Measurements from ENCODE around the gene FNIP1. TPM values are rescaled to one million over a fixed set of nuclear protein-coding genes. Genes with fewer than 3 reads are reported as not detected.
A peak's percentile ranks its signal among the peaks of the same experiment; 100 is the strongest.

Gene FNIP1
- total and polyA plus RNA-seq, 8 donors = 21.5 to 49.3 (median 25.5) TPM

DNA sequence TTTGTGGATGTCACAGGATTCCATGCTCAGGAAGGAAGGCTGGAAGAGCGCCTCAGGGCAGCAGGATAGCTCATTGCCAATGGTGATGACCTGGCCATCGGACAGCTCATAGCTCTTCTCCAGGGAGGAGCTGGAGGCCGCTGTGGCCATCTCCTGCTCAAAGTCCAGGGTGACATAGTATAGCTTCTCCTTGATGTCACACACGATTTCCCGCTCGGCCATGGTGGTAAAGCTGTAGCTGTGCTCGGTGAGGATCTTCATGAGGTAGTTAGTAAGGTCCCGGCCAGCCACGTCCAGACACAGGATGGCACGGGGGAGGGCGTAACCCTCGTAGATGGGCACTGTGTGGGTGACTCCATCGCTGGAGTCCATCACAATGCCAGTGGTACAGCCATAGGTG, 137.5 kb downstream of the FNIP1 start:
- no peak for ATAC-seq
- TF ChIP-seq, protein P1, sequence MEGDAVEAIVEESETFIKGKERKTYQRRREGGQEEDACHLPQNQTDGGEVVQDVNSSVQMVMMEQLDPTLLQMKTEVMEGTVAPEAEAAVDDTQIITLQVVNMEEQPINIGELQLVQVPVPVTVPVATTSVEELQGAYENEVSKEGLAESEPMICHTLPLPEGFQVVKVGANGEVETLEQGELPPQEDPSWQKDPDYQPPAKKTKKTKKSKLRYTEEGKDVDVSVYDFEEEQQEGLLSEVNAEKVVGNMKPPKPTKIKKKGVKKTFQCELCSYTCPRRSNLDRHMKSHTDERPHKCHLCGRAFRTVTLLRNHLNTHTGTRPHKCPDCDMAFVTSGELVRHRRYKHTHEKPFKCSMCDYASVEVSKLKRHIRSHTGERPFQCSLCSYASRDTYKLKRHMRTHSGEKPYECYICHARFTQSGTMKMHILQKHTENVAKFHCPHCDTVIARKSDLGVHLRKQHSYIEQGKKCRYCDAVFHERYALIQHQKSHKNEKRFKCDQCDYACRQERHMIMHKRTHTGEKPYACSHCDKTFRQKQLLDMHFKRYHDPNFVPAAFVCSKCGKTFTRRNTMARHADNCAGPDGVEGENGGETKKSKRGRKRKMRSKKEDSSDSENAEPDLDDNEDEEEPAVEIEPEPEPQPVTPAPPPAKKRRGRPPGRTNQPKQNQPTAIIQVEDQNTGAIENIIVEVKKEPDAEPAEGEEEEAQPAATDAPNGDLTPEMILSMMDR (IDR thresholded peaks at IDR 0.05) = no peak

DNA sequence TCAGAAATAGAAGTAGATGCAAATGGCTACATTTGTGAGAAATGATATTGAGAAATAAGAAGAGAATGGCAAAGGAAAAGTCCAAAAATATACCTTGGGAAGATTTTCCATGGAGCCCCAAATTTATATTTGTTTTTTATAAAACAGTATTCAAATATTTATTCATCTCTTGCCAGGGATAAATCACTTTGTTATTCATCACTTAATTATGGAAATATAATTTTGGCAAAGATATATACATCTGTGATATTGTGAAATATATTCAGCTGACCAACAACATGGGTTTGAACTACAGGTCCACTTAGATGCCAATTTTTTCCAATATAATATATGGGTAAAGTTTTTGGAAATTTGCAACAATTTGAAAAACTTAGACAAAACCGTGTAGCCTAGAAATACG, 142.0 kb downstream of the FNIP1 start:
- peak in 2 of 4 donors; percentile 36 to 43 for DNase-seq
- H3K9me3 ChIP-seq = no peaks in the 10 kb centered on the region
- peak overlapping the region; percentile 33 to 86 for H3K27ac ChIP-seq
- TF ChIP-seq, protein P1 (IDR thresholded peaks at IDR 0.05) = no peak
- H3K27me3 ChIP-seq = no peaks in the 10 kb centered on the region
- peaks cover 0 to 56% of the 10 kb centered on the region in 2 donors for H3K36me3 ChIP-seq
- H3K4me3 ChIP-seq = no peak overlapping the region
- intact Hi-C loops (cut with DNase I) = no loop called here
- ATAC-seq = no peak
- H3K4me1 ChIP-seq = peaks cover 0 to 17% of the 10 kb centered on the region in 2 donors

More for the DNA sequence above, 137.5 kb downstream of the FNIP1 start:
- Histone ChIP-seq H3K9me3 (peaks cover 0 to 7% of the 10 kb centered on the region in 2 donors), H3K27me3 (no peaks in the 10 kb centered on the region), H3K36me3 (peaks cover 0 to 53% of the 10 kb centered on the region in 2 donors), H3K4me1 (peaks cover 0 to 17% of the 10 kb centered on the region in 2 donors), H3K4me3 (no peak overlapping the region), H3K27ac (no peak overlapping the region)
- intact Hi-C loops (cut with DNase I) = no loop called here
- no peak for DNase-seq

DNA sequence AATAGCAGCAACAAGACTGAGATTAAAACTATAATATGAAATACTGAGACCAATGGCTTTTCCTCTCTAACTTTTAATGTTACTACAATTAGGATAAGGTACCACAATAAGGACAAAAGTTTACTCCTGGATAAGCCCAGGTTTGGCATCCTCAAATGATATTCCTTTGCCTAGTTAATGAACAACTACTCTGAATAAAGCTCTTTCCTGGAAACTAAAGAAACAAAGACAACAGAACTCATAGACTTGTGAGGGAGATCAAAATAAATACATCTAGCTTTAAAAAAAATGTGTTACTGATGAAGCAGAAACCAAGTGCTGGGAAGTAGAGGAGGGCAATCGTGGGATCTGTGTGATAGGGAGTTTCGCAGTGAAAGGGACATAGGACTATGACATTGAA, 142.5 kb downstream of the FNIP1 start:
- Histone ChIP-seq H3K4me3 (no peak overlapping the region), H3K36me3 (peaks cover 0 to 52% of the 10 kb centered on the region in 2 donors), H3K27me3 (no peaks in the 10 kb centered on the region), H3K4me1 (peaks cover 0 to 17% of the 10 kb centered on the region in 2 donors), H3K9me3 (no peaks in the 10 kb centered on the region), H3K27ac (peak overlapping the region; percentile 33 to 86)
- TF ChIP-seq, protein P1 (IDR thresholded peaks at IDR 0.05) = no peak
- intact Hi-C loops (cut with DNase I) = no loop called here
- DNase-seq = no peak
- ATAC-seq = no peak

DNA sequence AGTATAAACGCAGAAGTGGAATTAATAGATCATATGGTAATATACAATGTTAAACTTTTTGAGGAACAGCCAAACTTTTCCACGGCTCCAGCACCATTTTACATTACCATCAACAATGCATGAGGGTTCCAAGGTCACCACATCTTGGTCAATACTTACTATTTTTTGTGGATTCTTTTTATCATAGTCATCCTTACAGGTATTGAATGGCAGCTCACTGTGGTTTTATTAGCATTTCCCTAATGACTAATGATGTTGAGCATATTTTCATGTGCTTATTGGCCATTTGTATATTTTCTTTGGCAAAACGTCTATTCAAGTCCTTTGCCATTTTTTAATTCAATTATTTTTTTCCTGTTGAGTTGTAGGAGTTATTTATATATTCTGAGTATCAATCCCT, 147.7 kb downstream of the FNIP1 start:
- no peak overlapping the region for H3K27ac ChIP-seq
- intact Hi-C loops (cut with DNase I) = no loop called here
- no peaks in the 10 kb centered on the region for H3K27me3 ChIP-seq
- TF ChIP-seq, protein P1 (IDR thresholded peaks at IDR 0.05) = no peak
- H3K4me3 ChIP-seq = no peak overlapping the region
- H3K36me3 ChIP-seq = peaks cover 0 to 75% of the 10 kb centered on the region in 2 donors
- H3K9me3 ChIP-seq = no peaks in the 10 kb centered on the region
- H3K4me1 ChIP-seq = no peaks in the 10 kb centered on the region
- ATAC-seq (no peak), DNase-seq (no peak)

DNA sequence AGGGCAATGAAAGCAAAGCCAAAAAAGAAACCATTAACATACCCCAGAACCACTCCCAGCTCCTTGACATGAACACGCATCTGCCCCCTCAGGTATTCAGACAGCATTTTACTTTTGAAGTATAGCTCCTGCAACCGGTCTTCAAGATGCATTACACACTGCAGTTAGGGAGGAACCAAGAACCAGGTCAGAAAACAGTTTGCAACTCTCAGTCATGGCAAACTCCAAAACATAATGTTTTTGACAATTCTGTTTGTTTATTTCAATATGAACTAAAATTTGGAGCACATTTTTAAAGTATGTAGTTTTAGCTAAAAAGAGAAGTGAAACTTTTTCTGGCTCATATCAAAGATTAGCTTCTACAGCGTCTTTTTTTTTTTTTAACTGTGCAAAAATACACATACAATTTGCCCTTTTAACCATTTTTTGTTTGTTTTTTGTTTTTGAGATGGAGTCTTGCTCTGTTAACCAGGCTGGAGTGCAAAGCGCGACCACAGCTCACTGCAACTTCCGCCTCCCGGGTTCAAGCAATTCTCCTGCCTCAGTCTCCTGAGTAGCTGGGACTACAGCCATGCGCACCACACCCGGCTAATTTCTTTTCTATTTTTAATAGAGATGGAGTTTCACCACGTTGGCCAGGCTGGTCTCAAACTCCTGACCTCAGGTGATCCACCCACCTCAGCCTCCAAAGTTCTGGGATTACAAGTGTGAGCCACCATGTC, 149.6 kb downstream of the FNIP1 start:
- DNase-seq (no peak), ATAC-seq (no peak)
- Histone ChIP-seq H3K36me3 (peaks cover 0 to 56% of the 10 kb centered on the region in 2 donors), H3K4me1 (no peaks in the 10 kb centered on the region), H3K27ac (no peak overlapping the region), H3K9me3 (no peaks in the 10 kb centered on the region), H3K27me3 (no peaks in the 10 kb centered on the region), H3K4me3 (no peak overlapping the region)
- TF ChIP-seq, protein P1 (IDR thresholded peaks at IDR 0.05) = no peak
- intact Hi-C loops (cut with DNase I) = no loop called here
